DND-41 (cell line): Measurements from ENCODE around the gene DSTN.

Experiments
- ATAC-seq: fragments of 200-7000 bp; cut with Tn5 transposase; 3 replicates; pipeline ENCODE4 v1.9.1; 2021; ENCODE audit warnings: low read depth; ENCODE audit not compliant: insufficient read depth
- DNase-seq: peaks from one replicate; pipeline ENCODE4 v3.0.0-alpha.2; 2020
- H2AFZ ChIP-seq: 2 replicates; pipeline ENCODE4 v1.6.0; 2012; ENCODE audit warnings: low read depth, low read length
- H3K27ac ChIP-seq: 2 replicates; pipeline ENCODE4 v1.5.1; 2012; ENCODE audit warnings: low read length, inconsistent platforms
- H3K27me3 ChIP-seq: fragments of 200-600 bp; sonication (generic); 2 replicates; pipeline ENCODE4 v1.6.0; 2012; ENCODE audit warnings: low read length, mild to moderate bottlenecking, inconsistent platforms; ENCODE audit not compliant: insufficient read depth, poor library complexity
- H3K36me3 ChIP-seq: 2 replicates; pipeline ENCODE4 v1.5.1; 2012; ENCODE audit warnings: low read length, inconsistent platforms; ENCODE audit not compliant: insufficient read depth
- H3K4me1 ChIP-seq: 2 replicates; pipeline ENCODE4 v1.5.1; 2012; ENCODE audit warnings: mild to moderate bottlenecking, low read length; ENCODE audit not compliant: insufficient read depth
- H3K4me2 ChIP-seq: 2 replicates; pipeline ENCODE4 v1.6.0; 2012; ENCODE audit warnings: mild to moderate bottlenecking, moderate library complexity, low read length, inconsistent platforms; ENCODE audit not compliant: insufficient read depth
- H3K4me3 ChIP-seq, 2 experiments: fragments of 200-600 bp in 1 of 2; shearing (Covaris generic) in 1 of 2; 2 replicates each; pipeline ENCODE4 v1.5.1; 2012 to 2016; ENCODE audit warnings: inconsistent platforms in 2 of 2, low read length in 2 of 2, mild to moderate bottlenecking in 2 of 2, low read depth in 1 of 2, moderate library complexity in 1 of 2
- H3K79me2 ChIP-seq: 2 replicates; pipeline ENCODE4 v1.6.0; 2012; ENCODE audit warnings: low read length, inconsistent platforms; ENCODE audit not compliant: insufficient read depth
- H3K9ac ChIP-seq: 2 replicates; pipeline ENCODE4 v1.6.0; 2012; ENCODE audit warnings: low read depth, mild to moderate bottlenecking, inconsistent platforms, low read length, moderate library complexity
- H3K9me3 ChIP-seq: 2 replicates; pipeline ENCODE4 v1.5.1; 2012; ENCODE audit warnings: low read length, moderate library complexity, mild to moderate bottlenecking, inconsistent platforms; ENCODE audit not compliant: insufficient read depth, severe bottlenecking
- H4K20me1 ChIP-seq: 2 replicates; pipeline ENCODE4 v1.6.0; 2012; ENCODE audit warnings: low read length; ENCODE audit not compliant: insufficient read depth
- EZH2 ChIP-seq: IDR thresholded peaks from 3 replicates; pipeline ENCODE4 v1.6.1; 2012; ENCODE audit warnings: borderline replicate concordance, low read depth, mild to moderate bottlenecking, moderate library complexity, low read length, inconsistent platforms; ENCODE audit not compliant: severe bottlenecking
- TF ChIP-seq, protein P1 (sequence below): IDR thresholded peaks from 2 replicates; pipeline ENCODE4 v1.5.1; 2012; ENCODE audit warnings: borderline replicate concordance, low read length, moderate library complexity, mild to moderate bottlenecking; ENCODE audit not compliant: poor library complexity, severe bottlenecking; ENCODE audit errors: extremely low read depth

Gene DSTN

DNA sequence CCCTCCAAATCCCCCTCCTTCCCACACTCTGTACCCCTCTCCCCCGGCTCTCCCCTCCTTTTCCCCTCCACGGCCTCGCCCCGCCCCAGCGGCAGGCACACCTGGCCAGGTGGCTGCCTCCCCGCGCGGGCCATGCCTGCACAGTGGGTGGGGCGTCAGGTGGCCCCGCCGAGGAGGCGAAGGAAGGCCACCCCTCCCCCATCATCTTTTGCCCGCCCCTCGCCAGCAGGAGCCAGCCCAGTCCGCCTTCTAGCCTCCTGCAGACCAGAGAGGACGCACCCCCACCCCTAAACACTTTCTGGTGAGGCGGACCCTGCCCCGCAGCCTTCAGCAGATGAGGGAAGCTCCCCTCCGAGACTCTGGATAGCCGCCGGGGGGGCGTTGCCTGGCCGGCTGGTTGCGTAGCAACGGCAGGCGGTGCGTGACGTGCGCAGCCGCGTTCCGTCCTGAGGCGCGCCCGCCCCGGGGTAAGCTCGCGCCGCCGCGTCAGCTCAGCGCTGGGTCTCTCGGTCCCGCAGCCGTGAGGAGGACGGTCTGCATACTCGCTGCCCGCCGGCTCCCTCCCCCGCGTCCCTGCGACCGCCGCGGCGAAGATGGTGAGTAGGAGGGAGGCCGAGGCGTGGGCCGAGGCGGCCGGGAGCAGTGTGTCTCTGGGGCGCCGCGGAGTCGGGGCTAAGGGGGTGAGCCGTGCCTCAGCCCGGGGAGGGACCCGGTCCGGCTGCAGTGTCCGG, at the start of gene DSTN:
TSS of gene DSTN (plus strand) at position 460 of the 731 bp plus-strand sequence. CDS start at position 594, 134 bp downstream.
- peaks cover 7% of the 10 kb centered on the region; the same call in 1 of the 2 replicates for H4K20me1 ChIP-seq
- peak within 1 kb of the TSS; percentile 83 for H3K4me2 ChIP-seq
- peak within 1 kb of the TSS; percentile 67 to 93 for H3K4me3 ChIP-seq
- H3K36me3 ChIP-seq: no peaks in the 10 kb centered on the region; the same call in 1 of the 2 replicates
- H2AFZ ChIP-seq: peak within 1 kb of the TSS; percentile 84
- ATAC-seq: peak; percentile 92
- H3K9me3 ChIP-seq: no peaks in the 10 kb centered on the region
- H3K79me2 ChIP-seq: no peaks in the 10 kb centered on the region
- no peak for TF ChIP-seq EZH2
- TF ChIP-seq, protein P1, sequence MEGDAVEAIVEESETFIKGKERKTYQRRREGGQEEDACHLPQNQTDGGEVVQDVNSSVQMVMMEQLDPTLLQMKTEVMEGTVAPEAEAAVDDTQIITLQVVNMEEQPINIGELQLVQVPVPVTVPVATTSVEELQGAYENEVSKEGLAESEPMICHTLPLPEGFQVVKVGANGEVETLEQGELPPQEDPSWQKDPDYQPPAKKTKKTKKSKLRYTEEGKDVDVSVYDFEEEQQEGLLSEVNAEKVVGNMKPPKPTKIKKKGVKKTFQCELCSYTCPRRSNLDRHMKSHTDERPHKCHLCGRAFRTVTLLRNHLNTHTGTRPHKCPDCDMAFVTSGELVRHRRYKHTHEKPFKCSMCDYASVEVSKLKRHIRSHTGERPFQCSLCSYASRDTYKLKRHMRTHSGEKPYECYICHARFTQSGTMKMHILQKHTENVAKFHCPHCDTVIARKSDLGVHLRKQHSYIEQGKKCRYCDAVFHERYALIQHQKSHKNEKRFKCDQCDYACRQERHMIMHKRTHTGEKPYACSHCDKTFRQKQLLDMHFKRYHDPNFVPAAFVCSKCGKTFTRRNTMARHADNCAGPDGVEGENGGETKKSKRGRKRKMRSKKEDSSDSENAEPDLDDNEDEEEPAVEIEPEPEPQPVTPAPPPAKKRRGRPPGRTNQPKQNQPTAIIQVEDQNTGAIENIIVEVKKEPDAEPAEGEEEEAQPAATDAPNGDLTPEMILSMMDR: no peak
- H3K9ac ChIP-seq: peak within 1 kb of the TSS; percentile 77
- peaks cover 3% of the 10 kb centered on the region for H3K27me3 ChIP-seq
- peak; percentile 85 for DNase-seq
- H3K27ac ChIP-seq: peak within 1 kb of the TSS; percentile 22; the same call in 1 of the 2 replicates
- H3K4me1 ChIP-seq: peaks cover 13% of the 10 kb centered on the region

GRCh38 chr20:17520583-17520982, 49.3 kb upstream of the DSTN start:
- no peak overlapping the region for H3K4me3 ChIP-seq
- no peak overlapping the region for H3K27ac ChIP-seq
- H3K36me3 ChIP-seq: no peaks in the 10 kb centered on the region
- no peak overlapping the region for H2AFZ ChIP-seq
- TF ChIP-seq, protein P1: no peak
- TF ChIP-seq EZH2: no peak
- H4K20me1 ChIP-seq: no peaks in the 10 kb centered on the region
- H3K9me3 ChIP-seq: no peaks in the 10 kb centered on the region
- no peak for ATAC-seq
- no peak overlapping the region for H3K9ac ChIP-seq
- no peaks in the 10 kb centered on the region for H3K79me2 ChIP-seq
- no peak for DNase-seq
- no peaks in the 10 kb centered on the region for H3K4me1 ChIP-seq
- peaks cover 5% of the 10 kb centered on the region for H3K27me3 ChIP-seq
- H3K4me2 ChIP-seq: no peak overlapping the region

GRCh38 chr20:17522528-17522927, 47.3 kb upstream of the DSTN start:
- Histone ChIP-seq H3K9me3 (no peaks in the 10 kb centered on the region), H3K4me2 (no peak overlapping the region), H3K36me3 (no peaks in the 10 kb centered on the region), H2AFZ (no peak overlapping the region), H3K9ac (no peak overlapping the region), H3K79me2 (no peaks in the 10 kb centered on the region), H3K4me3 (no peak overlapping the region), H4K20me1 (no peaks in the 10 kb centered on the region), H3K27me3 (peaks cover 5% of the 10 kb centered on the region), H3K4me1 (no peaks in the 10 kb centered on the region), H3K27ac (no peak overlapping the region)
- DNase-seq: no peak
- no peak for ATAC-seq
- TF ChIP-seq, protein P1: no peak
- no peak for TF ChIP-seq EZH2

DNA sequence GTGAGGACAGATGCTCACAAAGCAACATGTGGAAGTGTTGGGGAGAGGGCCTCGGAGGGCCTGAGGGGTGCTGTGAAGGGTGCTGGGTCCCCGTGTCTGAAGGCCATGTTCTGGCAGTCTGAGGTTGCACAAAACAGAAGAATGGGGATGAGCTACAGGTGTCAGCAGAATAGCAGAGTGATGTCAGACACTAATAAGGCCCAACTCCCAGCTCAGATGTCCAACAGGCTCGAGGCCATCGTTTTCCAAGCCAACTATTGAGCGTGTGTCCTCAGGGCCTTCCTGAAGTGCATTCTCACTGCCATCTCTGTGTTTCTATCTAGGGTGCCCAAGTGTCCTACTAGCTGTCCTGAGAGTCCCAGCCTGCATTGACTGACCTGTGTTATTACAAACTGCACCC, 46.5 kb upstream of the DSTN start:
- ATAC-seq (no peak), DNase-seq (no peak)
- no peaks in the 10 kb centered on the region for H4K20me1 ChIP-seq
- H3K9me3 ChIP-seq: no peaks in the 10 kb centered on the region
- no peak overlapping the region for H2AFZ ChIP-seq
- H3K9ac ChIP-seq: no peak overlapping the region
- H3K79me2 ChIP-seq: no peaks in the 10 kb centered on the region
- no peaks in the 10 kb centered on the region for H3K4me1 ChIP-seq
- H3K4me3 ChIP-seq: no peak overlapping the region
- H3K27ac ChIP-seq: no peak overlapping the region
- H3K27me3 ChIP-seq: peaks cover 11% of the 10 kb centered on the region
- H3K4me2 ChIP-seq: no peak overlapping the region
- no peaks in the 10 kb centered on the region for H3K36me3 ChIP-seq
- TF ChIP-seq EZH2: no peak
- TF ChIP-seq, protein P1: no peak
